B cell (primary cell): Measurements from ENCODE around the gene SUSD5. TPM values are rescaled to one million over a fixed set of nuclear protein-coding genes. Genes with fewer than 3 reads are reported as not detected.
A peak's percentile ranks its signal among the peaks of the same experiment; 100 is the strongest.

Experiments used
- ATAC-seq: fragments of 200-7000 bp; cut with Tn5 transposase; one replicate; pipeline ENCODE4 v1.10.0; 2021; ENCODE audit warnings: low read depth, mild to moderate bottlenecking, moderate number of reproducible peaks, moderate library complexity
- CTCF ChIA-PET: fragments of 350-600 bp; sonication (Branson Sonifier 250); formaldehyde crosslinking; loops from one replicate; lab custom pipeline; 2021; ENCODE audit warnings: antibody characterized with exemption, inconsistent platforms; lab: Charles Lee
- POLR2A ChIA-PET: fragments of 350-600 bp; sonication (Branson Sonifier 250); formaldehyde crosslinking; loops from one replicate; lab custom pipeline; 2021; ENCODE audit warnings: antibody characterized with exemption; lab: Charles Lee
- DNase-seq: peaks from one replicate; pipeline ENCODE4 v3.0.0; 2013
- H2AFZ ChIP-seq: 2 replicates; pipeline ENCODE4 v1.6.1; 2012; ENCODE audit warnings: mild to moderate bottlenecking, low read depth, low read length; ENCODE audit not compliant: insufficient read depth, poor library complexity, severe bottlenecking
- H3K27ac ChIP-seq, 2 donors: 1 replicate in 1 of 2; 2 replicates in 1 of 2; pipeline ENCODE4 v1.5.1; 2012 to 2013; ENCODE audit warnings: low read length in 2 of 2, mild to moderate bottlenecking in 2 of 2, moderate library complexity in 1 of 2
- H3K27me3 ChIP-seq, 4 experiments: fragments of 200-600 bp in 1 of 4; sonication (generic) in 1 of 4; replicated peaks in 1 of 4; 1 replicate in 2 of 4; 2 replicates in 2 of 4; pipeline versions ENCODE4 v1.6.1 to v1.7.0; 2013 to 2016; ENCODE audit warnings: low read length in 3 of 4, mild to moderate bottlenecking in 2 of 4, mixed read lengths in 1 of 4, moderate library complexity in 1 of 4; ENCODE audit not compliant: insufficient read depth in 4 of 4, control insufficient read depth in 3 of 4; ENCODE audit errors: control extremely low read depth in 1 of 4
- H3K36me3 ChIP-seq, 2 experiments: replicated peaks in 1 of 2; 1 replicate in 1 of 2; 2 replicates in 1 of 2; pipeline versions ENCODE4 v1.6.1 to v1.7.1; 2013; ENCODE audit warnings: low read length in 1 of 2; ENCODE audit not compliant: insufficient read depth in 2 of 2, control insufficient read depth in 1 of 2; ENCODE audit errors: control extremely low read depth in 1 of 2, extremely low read depth in 1 of 2
- H3K4me1 ChIP-seq, 2 donors: fragments of 200-600 bp in 1 of 2; sonication (generic) in 1 of 2; 1 replicate in 1 of 2; 2 replicates in 1 of 2; pipeline versions ENCODE4 v1.5.1 to v1.6.1; 2013 to 2017; ENCODE audit warnings: low read length in 2 of 2; ENCODE audit not compliant: control insufficient read depth in 2 of 2, insufficient read depth in 2 of 2
- H3K4me2 ChIP-seq: replicated peaks from 2 replicates; pipeline ENCODE3; 2012; ENCODE audit warnings: mild to moderate bottlenecking, low read depth, low read length; ENCODE audit not compliant: poor library complexity, severe bottlenecking
- H3K4me3 ChIP-seq, 5 experiments: fragments of 200-600 bp in 1 of 5; sonication (generic) in 1 of 5; 1 replicate in 3 of 5; 2 replicates in 2 of 5; pipeline versions ENCODE4 v1.5.1 to v1.7.0; 2011 to 2016; ENCODE audit warnings: low read length in 4 of 5, mild to moderate bottlenecking in 4 of 5, low read depth in 2 of 5, control low read depth in 1 of 5, moderate library complexity in 1 of 5; ENCODE audit not compliant: insufficient read depth in 1 of 5; ENCODE audit errors: control extremely low read depth in 1 of 5, extremely low read depth in 1 of 5
- H3K79me2 ChIP-seq: fragments of 200-600 bp; sonication (generic); one replicate; pipeline ENCODE4 v1.6.0; 2016; ENCODE audit warnings: low read length; ENCODE audit not compliant: control insufficient read depth, insufficient read depth
- H3K9ac ChIP-seq: fragments of 200-600 bp; sonication (generic); 2 replicates; pipeline ENCODE4 v1.6.1; 2017; ENCODE audit warnings: mild to moderate bottlenecking, low read length, moderate library complexity
- H3K9me3 ChIP-seq, 3 donors: one replicate each; pipeline versions ENCODE4 v1.6.1 to v1.7.1; 2013; ENCODE audit warnings: low read length in 2 of 3; ENCODE audit not compliant: control insufficient read depth in 2 of 3, insufficient read depth in 1 of 3; ENCODE audit errors: control extremely low read depth in 1 of 3
- H4K20me1 ChIP-seq: 2 replicates; pipeline ENCODE4 v1.6.0; 2012; ENCODE audit warnings: mild to moderate bottlenecking, low read length; ENCODE audit not compliant: insufficient read depth, control insufficient read depth, poor library complexity, severe bottlenecking
- H3K27ac Mint-ChIP-seq: one replicate; pipeline ENCODE4 v1.8.0; 2021; ENCODE audit warnings: mixed read lengths
- H3K27me3 Mint-ChIP-seq: one replicate; pipeline ENCODE4 v1.8.0; 2021; ENCODE audit warnings: mixed read lengths
- H3K4me1 Mint-ChIP-seq: one replicate; pipeline ENCODE4 v1.8.0; 2021; ENCODE audit warnings: mixed read lengths
- H3K4me3 Mint-ChIP-seq: one replicate; pipeline ENCODE4 v1.8.0; 2021; ENCODE audit warnings: mixed read lengths
- H3K9me3 Mint-ChIP-seq: one replicate; pipeline ENCODE4 v1.8.0; 2022; ENCODE audit warnings: mixed read lengths; ENCODE audit not compliant: insufficient read depth
- CTCF ChIP-seq: fragments of 200-600 bp; IDR thresholded peaks from one replicate; pipeline ENCODE4 v1.8.0; 2022; ENCODE audit warnings: antibody characterized with exemption, mild to moderate bottlenecking
- EZH2 ChIP-seq: IDR thresholded peaks from 2 replicates; pipeline ENCODE4 v1.6.1; 2012; ENCODE audit warnings: borderline replicate concordance, low read depth, mild to moderate bottlenecking, moderate library complexity, low read length; ENCODE audit not compliant: insufficient read depth, poor library complexity, severe bottlenecking
- WGBS: methylation state at CpG from one replicate; pipeline ENCODE4 v1.1.5; 2013; ENCODE audit warnings: missing lambda C conversion rate; ENCODE audit not compliant: insufficient coverage; 5-methylcytosine and 5-hydroxymethylcytosine counted together
- intact Hi-C: fragments of 100-400 bp; cut with micrococcal nuclease; formaldehyde crosslinking; loops from one replicate; pipeline ENCODE4 v1.10.0; 2022
- polyA minus RNA-seq: library from RNA; depleted of rRNA, polyadenylated mRNA; stranded (reverse); fragments of >200 nt; gene quantifications from 2 replicates; pipeline ENCODE4 v1.2.3, GENCODE V29; 2012
- polyA plus RNA-seq: library from polyadenylated mRNA; depleted of rRNA; stranded (reverse); fragments of >200 nt; gene quantifications from 2 replicates; pipeline ENCODE4 v1.2.3, GENCODE V29; 2012
- total RNA-seq, 2 donors: library from RNA; stranded (reverse); fragments of 120-200 nt in 1 of 2; gene quantifications; 1 replicate in 1 of 2; 2 replicates in 1 of 2; pipeline versions ENCODE4 v1.2.3 to v1.2.4, GENCODE V29; 2013 to 2022

SUSD5 gene
- total RNA-seq, result 0.15 and 0.30 TPM in 2 replicates
- 0.51 TPM for total RNA-seq (2013)
- polyA plus RNA-seq, result 0.12 and 0.15 TPM in 2 replicates
- 0.29 and 0.60 TPM in 2 replicates for polyA minus RNA-seq

GRCh38 chr3:33218446-33219174, at the start of gene SUSD5:
Gene SUSD5, minus strand, starts transcription at chr3:33218810. Its CDS starts 13 bp downstream, at chr3:33218797.
- 1% methylated on average over 90 of the region's 90 CpGs for WGBS
- intact Hi-C loops, result no loop called here
- Histone ChIP-seq H3K27ac (no peak within 1 kb of the TSS), H3K79me2 (no peaks in the 10 kb centered on the region), H3K9ac (no peak within 1 kb of the TSS), H3K4me2 (peak within 1 kb of the TSS; percentile 64), H3K4me1 (peaks cover 14 to 28% of the 10 kb centered on the region in 2 donors), H2AFZ (peak within 1 kb of the TSS; percentile 33), H4K20me1 (no peaks in the 10 kb centered on the region), H3K4me3 (peak within 1 kb of the TSS in 3 of 5 experiments; percentile 13 to 35 (median 18)), H3K36me3 (no peaks in the 10 kb centered on the region), H3K9me3 (peaks cover 0 to 1% (median 0%) of the 10 kb centered on the region in 3 donors), H3K27me3 (peaks cover 0 to 23% (median 16%) of the 10 kb centered on the region in 4 experiments)
- no peak for ATAC-seq
- DNase-seq, result peak; percentile 37
- Mint-ChIP-seq H3K27me3 (peaks cover 50% of the 10 kb centered on the region), H3K4me3 (peak within 1 kb of the TSS; percentile 66), H3K4me1 (peaks cover 20% of the 10 kb centered on the region), H3K27ac (no peak within 1 kb of the TSS), H3K9me3 (no peaks in the 10 kb centered on the region)
- ChIA-PET CTCF (no interaction called here), POLR2A (no interaction called here)
- TF ChIP-seq EZH2 (no peak), CTCF (no peak)

GRCh38 chr3:33260104-33260503, 41.5 kb upstream of the SUSD5 start:
- Histone ChIP-seq H3K9me3 (peaks cover 0 to 3% (median under 1%) of the 10 kb centered on the region in 3 donors), H3K4me2 (no peak overlapping the region), H4K20me1 (no peaks in the 10 kb centered on the region), H3K4me3 (no peak overlapping the region), H3K27me3 (no peaks in the 10 kb centered on the region), H3K27ac (no peak overlapping the region), H3K36me3 (no peaks in the 10 kb centered on the region), H3K9ac (no peak overlapping the region), H2AFZ (no peak overlapping the region), H3K79me2 (no peaks in the 10 kb centered on the region), H3K4me1 (no peaks in the 10 kb centered on the region)
- DNase-seq (no peak), ATAC-seq (no peak)
- Mint-ChIP-seq H3K4me3 (no peak overlapping the region), H3K27ac (no peak overlapping the region), H3K27me3 (peaks cover 10% of the 10 kb centered on the region), H3K4me1 (no peaks in the 10 kb centered on the region), H3K9me3 (peaks cover 5% of the 10 kb centered on the region)
- CTCF ChIA-PET, result no interaction called here
- intact Hi-C loops, result no loop called here
- POLR2A ChIA-PET, result no interaction called here
- no CpG with 5 or more reads among the region's 5 CpGs for WGBS
- TF ChIP-seq EZH2 (no peak), CTCF (no peak)
